Fibroblast of lung (primary cell): ENCODE measurements around the gene MAP3K7CL. TPM values are rescaled to one million over a fixed set of nuclear protein-coding genes. Genes with fewer than 3 reads are reported as not detected.

ENCODE experiments used
- DNase-seq, 2 donors: peaks; one replicate each; pipeline versions ENCODE4 v3.0.0 to v3.0.0-alpha.2; 2010; ENCODE audit warnings: low read depth in 2 of 2
- H2AFZ ChIP-seq: 2 replicates; pipeline ENCODE4 v1.5.1; 2012; ENCODE audit warnings: low read length, control low read depth, inconsistent platforms
- H3K27ac ChIP-seq: 2 replicates; pipeline ENCODE4 v1.5.1; 2011; ENCODE audit warnings: low read length, control low read depth; ENCODE audit not compliant: insufficient read depth
- H3K27me3 ChIP-seq: 2 replicates; pipeline ENCODE4 v1.5.1; 2011; ENCODE audit warnings: mild to moderate bottlenecking, low read length; ENCODE audit not compliant: control insufficient read depth, insufficient read depth
- H3K36me3 ChIP-seq: 2 replicates; pipeline ENCODE4 v1.5.1; 2011; ENCODE audit warnings: low read length; ENCODE audit not compliant: control insufficient read depth, insufficient read depth
- H3K4me1 ChIP-seq: 2 replicates; pipeline ENCODE4 v1.5.1; 2011; ENCODE audit warnings: low read length; ENCODE audit not compliant: control insufficient read depth, insufficient read depth; ENCODE audit errors: extremely low read depth
- H3K4me2 ChIP-seq: 2 replicates; pipeline ENCODE4 v1.5.1; 2011; ENCODE audit warnings: low read length, control low read depth; ENCODE audit not compliant: insufficient read depth; ENCODE audit errors: extremely low read depth
- H3K4me3 ChIP-seq, 4 experiments: fragments of 200-600 bp in 1 of 4; sonication (generic) in 1 of 4; replicated peaks in 1 of 4; 2 replicates each; pipeline ENCODE4 v1.5.1; 2011 to 2016; ENCODE audit warnings: low read length in 4 of 4, low read depth in 3 of 4, mild to moderate bottlenecking in 3 of 4, control low read depth in 2 of 4, inconsistent platforms in 1 of 4, mixed read lengths in 1 of 4; ENCODE audit not compliant: insufficient read depth in 1 of 4; ENCODE audit errors: control extremely low read depth in 1 of 4
- H3K79me2 ChIP-seq: 2 replicates; pipeline ENCODE4 v1.5.1; 2012; ENCODE audit warnings: mild to moderate bottlenecking, low read length, inconsistent platforms; ENCODE audit not compliant: control insufficient read depth, insufficient read depth
- H3K9ac ChIP-seq: 2 replicates; pipeline ENCODE4 v1.5.1; 2011; ENCODE audit warnings: mild to moderate bottlenecking, low read length, control low read depth; ENCODE audit not compliant: insufficient read depth
- H3K9me3 ChIP-seq: 2 replicates; pipeline ENCODE4 v1.5.1; 2012; ENCODE audit warnings: low read depth, low read length; ENCODE audit not compliant: control insufficient read depth, insufficient read depth
- H4K20me1 ChIP-seq: 2 replicates; pipeline ENCODE4 v1.5.1; 2011; ENCODE audit warnings: low read length; ENCODE audit not compliant: control insufficient read depth, insufficient read depth; ENCODE audit errors: extremely low read depth
- CTCF ChIP-seq, 2 donors: IDR thresholded peaks in 1 of 2; conservative IDR thresholded peaks in 1 of 2; 1 replicate in 1 of 2; 2 replicates in 1 of 2; pipeline ENCODE4 v1.5.1; 2011 to 2012; ENCODE audit warnings: low read length in 2 of 2, control low read depth in 1 of 2, inconsistent platforms in 1 of 2, low read depth in 1 of 2, mild to moderate bottlenecking in 1 of 2
- EZH2 ChIP-seq: IDR thresholded peaks from 2 replicates; pipeline ENCODE4 v1.5.1; 2012; ENCODE audit warnings: low read length, control low read depth, mild to moderate bottlenecking; ENCODE audit errors: missing control alignments
- polyA plus RNA-seq, 2 donors: library from polyadenylated mRNA; depleted of rRNA in 1 of 2; stranded (reverse) in 1 of 2; unstranded in 1 of 2; fragments of >200 nt; gene quantifications; 2 replicates each; pipeline ENCODE4 v1.2.1, GENCODE V29; 2011 to 2012; ENCODE audit warnings: missing spikeins in 1 of 2
- total RNA-seq: library from RNA; depleted of rRNA; stranded (reverse); fragments of >200 nt; gene quantifications from 2 replicates; pipeline ENCODE4 v1.2.1, GENCODE V29; 2014

Gene MAP3K7CL
- total and polyA plus RNA-seq, 2 donors (not counting 1 experiment from before 2014, with no cell fraction given) = 58.3 to 176 TPM

GRCh38 chr21:29209696-29210095 lies 79.3 kb downstream of the MAP3K7CL start:
- Histone ChIP-seq H3K9ac (no peak overlapping the region), H4K20me1 (no peaks in the 10 kb centered on the region), H3K4me2 (no peak overlapping the region), H3K79me2 (no peaks in the 10 kb centered on the region), H3K9me3 (no peaks in the 10 kb centered on the region), H2AFZ (no peak overlapping the region), H3K4me1 (peaks cover 7% of the 10 kb centered on the region), H3K27ac (no peak overlapping the region), H3K27me3 (no peaks in the 10 kb centered on the region), H3K36me3 (no peaks in the 10 kb centered on the region), H3K4me3 (no peak overlapping the region)
- peak in 1 of 2 donors; percentile 76 for DNase-seq
- TF ChIP-seq EZH2 (no peak), CTCF (conservative IDR thresholded peaks at IDR 0.05 in 1 of 2, IDR thresholded peaks at IDR 0.05 in 1 of 2; ENCODE audit: low read depth in 1 of 2, low read length in 2 of 2) (no peak)

- no peaks in the 10 kb centered on the region for H4K20me1 ChIP-seq
- no peak overlapping the region for H3K4me2 ChIP-seq
- no peak for DNase-seq
- H2AFZ ChIP-seq = no peak overlapping the region
- H3K79me2 ChIP-seq = no peaks in the 10 kb centered on the region
- H3K36me3 ChIP-seq = no peaks in the 10 kb centered on the region
- no peaks in the 10 kb centered on the region for H3K27me3 ChIP-seq
- peaks cover 7% of the 10 kb centered on the region for H3K4me1 ChIP-seq
- H3K4me3 ChIP-seq = no peak overlapping the region
- H3K27ac ChIP-seq = no peak overlapping the region
- H3K9ac ChIP-seq = no peak overlapping the region
- no peaks in the 10 kb centered on the region for H3K9me3 ChIP-seq
- TF ChIP-seq EZH2 = no peak
- TF ChIP-seq CTCF (conservative IDR thresholded peaks at IDR 0.05 in 1 of 2, IDR thresholded peaks at IDR 0.05 in 1 of 2; ENCODE audit: low read depth in 1 of 2, low read length in 2 of 2) = no peak
Observed at GRCh38 chr21:29211205-29211604, 80.8 kb downstream of the MAP3K7CL start.

- Histone ChIP-seq H3K9me3 (no peaks in the 10 kb centered on the region), H3K9ac (no peak overlapping the region), H3K27ac (no peak overlapping the region), H3K79me2 (no peaks in the 10 kb centered on the region), H3K4me2 (no peak overlapping the region), H3K36me3 (no peaks in the 10 kb centered on the region), H2AFZ (no peak overlapping the region), H3K27me3 (no peaks in the 10 kb centered on the region), H3K4me1 (peaks cover 7% of the 10 kb centered on the region), H4K20me1 (no peaks in the 10 kb centered on the region), H3K4me3 (no peak overlapping the region)
- TF ChIP-seq CTCF (conservative IDR thresholded peaks at IDR 0.05 in 1 of 2, IDR thresholded peaks at IDR 0.05 in 1 of 2; ENCODE audit: low read depth in 1 of 2, low read length in 2 of 2) = no peak
- no peak for TF ChIP-seq EZH2
- DNase-seq = no peak
Observed at GRCh38 chr21:29212446-29212845, 82.0 kb downstream of the MAP3K7CL start.
